DMS114 treated with DMSO at 0.1 percent for 48 hours (cell line): Measurements from ENCODE around the gene RAD23B.
A peak's percentile ranks its signal among the peaks of the same experiment; 100 is the strongest.

Experiments used
- DNase-seq: peaks from one replicate; lab custom pipeline; 2025; ENCODE audit not compliant: unreplicated experiment; lab: John Stamatoyannopoulos, UW

The RAD23B gene

GRCh38 chr9:107334103-107334776 is 51.2 kb downstream of the RAD23B start:
- DNase-seq, result no peak

GRCh38 chr9:107335331-107335730 is 52.3 kb downstream of the RAD23B start:
- no peak for DNase-seq

GRCh38 chr9:107336718-107337360 is 53.8 kb downstream of the RAD23B start:
- no peak for DNase-seq

- DNase-seq, result no peak
Observed at GRCh38 chr9:107337676-107338590, 54.9 kb downstream of the RAD23B start.

GRCh38 chr9:107338911-107339659 is 56.0 kb downstream of the RAD23B start:
- no peak for DNase-seq

GRCh38 chr9:107340920-107341632 is 58.0 kb downstream of the RAD23B start:
- peak; percentile 4 for DNase-seq

- no peak for DNase-seq
Observed at GRCh38 chr9:107342476-107343161, 59.5 kb downstream of the RAD23B start.

- DNase-seq, result no peak
Observed at GRCh38 chr9:107345327-107345726, 62.2 kb downstream of the RAD23B start.

GRCh38 chr9:107348836-107349235 is 65.8 kb downstream of the RAD23B start:
- no peak for DNase-seq

- DNase-seq, result no peak
Observed at GRCh38 chr9:107350443-107350842, 67.4 kb downstream of the RAD23B start.

- DNase-seq, result no peak
Observed at GRCh38 chr9:107351382-107352045, 68.4 kb downstream of the RAD23B start.

- no peak for DNase-seq
Observed at GRCh38 chr9:107355394-107355793, 72.3 kb downstream of the RAD23B start.

GRCh38 chr9:107358986-107359385 is 75.9 kb downstream of the RAD23B start:
- no peak for DNase-seq

- DNase-seq, result no peak
Observed at GRCh38 chr9:107360098-107360497, 77.0 kb downstream of the RAD23B start.

GRCh38 chr9:107361816-107362215 is 78.7 kb downstream of the RAD23B start:
- DNase-seq, result no peak

GRCh38 chr9:107363516-107364152 is 80.6 kb downstream of the RAD23B start:
- no peak for DNase-seq

GRCh38 chr9:107367727-107368502 is 84.8 kb downstream of the RAD23B start:
- no peak for DNase-seq

- no peak for DNase-seq
Observed at GRCh38 chr9:107368696-107369095, 85.6 kb downstream of the RAD23B start.
